ENCODE results near the gene CDS2. TPM values are rescaled to one million over a fixed set of nuclear protein-coding genes. Genes with fewer than 3 reads are reported as not detected.

Gene CDS2
- total and polyA plus RNA-seq, 2 experiments from 2014 or later: 16.8 to 40.8 TPM

DNA sequence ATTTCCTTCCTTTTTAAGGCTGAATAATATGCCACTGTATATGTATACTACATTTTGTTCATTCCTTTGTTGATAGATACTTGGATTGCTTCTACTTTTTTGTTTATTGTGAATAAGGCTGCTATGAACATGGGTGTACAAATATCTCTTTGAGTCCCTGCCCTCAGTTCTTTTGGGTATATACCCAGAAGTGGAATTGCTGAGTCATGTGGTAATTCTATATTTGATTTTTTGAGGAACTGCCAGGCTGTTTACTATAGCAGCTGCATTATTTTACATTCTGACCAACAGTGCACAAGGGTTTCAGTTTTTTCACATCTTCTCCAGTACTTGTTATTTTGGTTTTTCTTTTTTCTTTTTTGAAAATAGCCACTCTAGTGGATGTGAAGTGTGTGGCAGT, 34.1 kb downstream of the CDS2 start:
- Mint-ChIP-seq H3K4me1 (peaks cover 26% of the 10 kb centered on the region), H3K9me3 (no peaks in the 10 kb centered on the region), H3K27me3 (ENCODE audit: insufficient read depth, low read depth, poor library complexity) (peaks cover 5% of the 10 kb centered on the region), H3K27ac (peak overlapping the region; percentile 34; the same call in 1 of the 2 replicates), H3K4me3 (no peak overlapping the region), H3K36me3 (ENCODE audit: low read depth) (no peaks in the 10 kb centered on the region; the same call in 2 of the 3 replicates)
- ATAC-seq (no peak), DNase-seq (ENCODE audit: low spot score) (no peak)
- Histone ChIP-seq H3F3A (replicated peaks; ENCODE audit: low read depth) (no peaks in the 10 kb centered on the region), H3K4me2 (no peak overlapping the region), H3K79me2 (replicated peaks; ENCODE audit: insufficient read depth) (peaks cover 70% of the 10 kb centered on the region), H4K20me1 (replicated peaks; ENCODE audit: insufficient read depth) (peaks cover 2% of the 10 kb centered on the region; the same call in 1 of the 2 replicates), H3K27ac (ENCODE audit: low read depth) (no peak overlapping the region), H3K4me1 (ENCODE audit: insufficient read depth) (peaks cover 29% of the 10 kb centered on the region; the same call in 1 of the 2 replicates), H3K27me3 (ENCODE audit: insufficient read depth) (no peaks in the 10 kb centered on the region), H3K4me3 (no peak overlapping the region), H2AFZ (no peak overlapping the region), H3K36me3 (ENCODE audit: insufficient read depth) (no peaks in the 10 kb centered on the region), H3K9me2 (ENCODE audit: insufficient read depth) (no peaks in the 10 kb centered on the region)
- TF ChIP-seq ZNF462 (CRISPR knock-in tag; IDR thresholded peaks at IDR 0.05): no peak
- TF ChIP-seq ZNF114 (CRISPR knock-in tag; IDR thresholded peaks at IDR 0.05): no peak
- no peak for TF ChIP-seq CREB1 (CRISPR knock-in tag; IDR thresholded peaks at IDR 0.05; ENCODE audit: low read depth)
- TF ChIP-seq STAT1 (IDR thresholded peaks at IDR 0.05; ENCODE audit: unreplicated experiment): no peak
- no peak for TF ChIP-seq ZNF331 (CRISPR knock-in tag; IDR thresholded peaks at IDR 0.05; ENCODE audit: low read depth)
- TF ChIP-seq EZH2 (IDR thresholded peaks at IDR 0.05; ENCODE audit: low read depth, unreplicated experiment): no peak
- TF ChIP-seq CTCF (conservative IDR thresholded peaks at IDR 0.05; ENCODE audit: low read depth in 2 of 2): no peak
- TF ChIP-seq POLR2AphosphoS5 (IDR thresholded peaks at IDR 0.05; ENCODE audit: low read depth): no peak
- TF ChIP-seq EZH2phosphoT487 (IDR thresholded peaks at IDR 0.05; ENCODE audit: unreplicated experiment): no peak
- no peak for TF ChIP-seq NANOG (IDR thresholded peaks at IDR 0.05; ENCODE audit: borderline replicate concordance)
- TF ChIP-seq, protein P1, sequence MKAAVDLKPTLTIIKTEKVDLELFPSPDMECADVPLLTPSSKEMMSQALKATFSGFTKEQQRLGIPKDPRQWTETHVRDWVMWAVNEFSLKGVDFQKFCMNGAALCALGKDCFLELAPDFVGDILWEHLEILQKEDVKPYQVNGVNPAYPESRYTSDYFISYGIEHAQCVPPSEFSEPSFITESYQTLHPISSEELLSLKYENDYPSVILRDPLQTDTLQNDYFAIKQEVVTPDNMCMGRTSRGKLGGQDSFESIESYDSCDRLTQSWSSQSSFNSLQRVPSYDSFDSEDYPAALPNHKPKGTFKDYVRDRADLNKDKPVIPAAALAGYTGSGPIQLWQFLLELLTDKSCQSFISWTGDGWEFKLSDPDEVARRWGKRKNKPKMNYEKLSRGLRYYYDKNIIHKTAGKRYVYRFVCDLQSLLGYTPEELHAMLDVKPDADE (IDR thresholded peaks at IDR 0.05): no peak
- TF ChIP-seq JUNB (IDR thresholded peaks at IDR 0.05; ENCODE audit: unreplicated experiment): no peak
- TF ChIP-seq REST (IDR thresholded peaks at IDR 0.05; ENCODE audit: unreplicated experiment): no peak
